Panc1 (cell line): ENCODE results near the gene FBXO31. TPM values are rescaled to one million over a fixed set of nuclear protein-coding genes. Genes with fewer than 3 reads are reported as not detected.

Experiments used
- ATAC-seq: fragments of 200-7000 bp; cut with Tn5 transposase; 2 replicates; pipeline ENCODE4 v1.9.1; 2020; ENCODE audit warnings: mild to moderate bottlenecking, moderate library complexity
- BruUV-seq: library from RNA; stranded (reverse); fragments of 400-500 nt; replicated peaks from 2 replicates; lab custom pipeline; 2021; lab: Mats Ljungman, UMichigan
- CTCF ChIA-PET: fragments of 300-600 bp; sonication (Branson Sonifier 250); formaldehyde crosslinking; loops from one replicate; lab custom pipeline; 2022; ENCODE audit warnings: antibody characterized with exemption; lab: Charles Lee
- POLR2A ChIA-PET: fragments of 300-600 bp; sonication (Branson Sonifier 250); formaldehyde crosslinking; loops from one replicate; lab custom pipeline; 2022; ENCODE audit warnings: antibody characterized with exemption; lab: Charles Lee
- DNase-seq: peaks from one replicate; pipeline ENCODE4 v3.0.0-alpha.2; 2010; ENCODE audit warnings: low read depth, low spot score
- H3K27ac ChIP-seq: 2 replicates; pipeline ENCODE4 v1.5.1; 2011; ENCODE audit warnings: mild to moderate bottlenecking, low read length, inconsistent platforms
- H3K27me3 ChIP-seq: fragments of 200-500 bp; sonication (Bioruptor generic); 2 replicates; pipeline ENCODE4 v1.6.0; 2014; ENCODE audit warnings: low read length, inconsistent platforms; ENCODE audit not compliant: control insufficient read depth, insufficient read depth
- H3K36me3 ChIP-seq: fragments of 200-500 bp; sonication (Bioruptor generic); 2 replicates; pipeline ENCODE4 v1.5.1; 2014; ENCODE audit warnings: inconsistent platforms, mild to moderate bottlenecking, low read length, moderate library complexity; ENCODE audit not compliant: control insufficient read depth, insufficient read depth
- H3K4me1 ChIP-seq: 2 replicates; pipeline ENCODE4 v1.5.1; 2011; ENCODE audit warnings: inconsistent platforms, mild to moderate bottlenecking, low read length, moderate library complexity; ENCODE audit not compliant: control insufficient read depth, insufficient read depth
- H3K4me3 ChIP-seq, 2 experiments: 2 replicates each; pipeline ENCODE4 v1.5.1; 2011 to 2012; ENCODE audit warnings: low read depth in 2 of 2, low read length in 2 of 2, mild to moderate bottlenecking in 2 of 2, inconsistent platforms in 1 of 2, moderate library complexity in 1 of 2
- H3K9me3 ChIP-seq: fragments of 200-500 bp; sonication (Bioruptor generic); 2 replicates; pipeline ENCODE4 v1.5.1; 2014; ENCODE audit warnings: low read depth, mild to moderate bottlenecking, inconsistent platforms, low read length, moderate library complexity; ENCODE audit not compliant: control insufficient read depth, insufficient read depth
- CTCF ChIP-seq: fragments of 450-650 bp; IDR thresholded peaks from 2 replicates; pipeline ENCODE4 v1.5.1; 2017; ENCODE audit warnings: mild to moderate bottlenecking
- POLR2AphosphoS5 ChIP-seq: IDR thresholded peaks from 2 replicates; pipeline ENCODE4 v1.6.1; 2012; ENCODE audit warnings: mild to moderate bottlenecking, low read depth, low read length, moderate library complexity
- REST ChIP-seq, 2 experiments: IDR thresholded peaks; 2 replicates each; pipeline ENCODE4 v1.6.1; 2011 to 2012; ENCODE audit warnings: low read depth in 2 of 2, control low read depth in 1 of 2, low read length in 1 of 2, mild to moderate bottlenecking in 1 of 2, moderate library complexity in 1 of 2; ENCODE audit not compliant: insufficient read depth in 1 of 2
- SIN3A ChIP-seq: IDR thresholded peaks from 2 replicates; pipeline ENCODE4 v1.6.1; 2012; ENCODE audit warnings: low read depth, mild to moderate bottlenecking, low read length, moderate library complexity, borderline replicate concordance; ENCODE audit not compliant: insufficient read depth
- TCF7L2 ChIP-seq: IDR thresholded peaks from 2 replicates; pipeline ENCODE4 v1.6.1; 2011; ENCODE audit warnings: mild to moderate bottlenecking, low read depth, low read length, inconsistent platforms
- in situ Hi-C: cut with HindIII; loops from 2 replicates; pipeline ENCODE4 v1.10.0; 2016; ENCODE audit warnings: low sequenced_read_pairs, low pct_unique_long_range_greater_than_20kb
- intact Hi-C: fragments of 100-400 bp; cut with micrococcal nuclease; formaldehyde crosslinking; loops from one replicate; pipeline ENCODE4 v1.10.0; 2022; ENCODE audit not compliant: unreplicated experiment
- total RNA-seq: library from RNA; stranded (reverse); gene quantifications from one replicate; pipeline ENCODE4 v1.2.1, GENCODE V29; 2021; ENCODE audit not compliant: unreplicated experiment

FBXO31 gene
- total RNA-seq, 1 experiment from 2014 or later: 22.4 TPM

GRCh38 chr16:87369796-87370719 is 13.5 kb downstream of the FBXO31 start:
- no TSS peak for BruUV-seq
- intact Hi-C loops: no loop called here
- in situ Hi-C loops: no loop called here
- ChIA-PET POLR2A (no interaction called here), CTCF (no interaction called here)
- DNase-seq (no peak), ATAC-seq (no peak)
- no peaks in the 10 kb centered on the region for H3K4me1 ChIP-seq
- no peaks in the 10 kb centered on the region for H3K27me3 ChIP-seq
- no peaks in the 10 kb centered on the region for H3K9me3 ChIP-seq
- no peak overlapping the region for H3K4me3 ChIP-seq
- no peaks in the 10 kb centered on the region for H3K36me3 ChIP-seq
- no peak for TF ChIP-seq REST (IDR thresholded peaks at IDR 0.05; ENCODE audit: insufficient read depth in 1 of 2, low read depth in 2 of 2, low read length in 1 of 2)
- TF ChIP-seq SIN3A: no peak
- no peak for TF ChIP-seq POLR2AphosphoS5
- no peak for TF ChIP-seq TCF7L2
- H3K27ac ChIP-seq: no peak overlapping the region

GRCh38 chr16:87369117-87369765 is 14.3 kb downstream of the FBXO31 start:
- TF ChIP-seq CTCF (no peak), SIN3A (no peak), POLR2AphosphoS5 (no peak), REST (IDR thresholded peaks at IDR 0.05; ENCODE audit: insufficient read depth in 1 of 2, low read depth in 2 of 2, low read length in 1 of 2) (no peak), TCF7L2 (no peak)
- Histone ChIP-seq H3K9me3 (no peaks in the 10 kb centered on the region), H3K36me3 (no peaks in the 10 kb centered on the region), H3K4me3 (no peak overlapping the region), H3K4me1 (no peaks in the 10 kb centered on the region), H3K27ac (no peak overlapping the region), H3K27me3 (no peaks in the 10 kb centered on the region)
- no peak for ATAC-seq
- no TSS peak for BruUV-seq
- intact Hi-C loops: no loop called here
- CTCF ChIA-PET: no interaction called here
- no peak for DNase-seq
- POLR2A ChIA-PET: no interaction called here
- in situ Hi-C loops: no loop called here
